GM12878 (cell line): ENCODE measurements around the gene KIAA0825. TPM values are rescaled to one million over a fixed set of nuclear protein-coding genes. Genes with fewer than 3 reads are reported as not detected.

Experiments
- E2F4 ChIP-seq: IDR thresholded peaks from 2 replicates; pipeline ENCODE4 v1.6.1; 2012; ENCODE audit warnings: low read depth, low read length, improper control_type of control experiment
- E2F8 ChIP-seq: fragments of 450-650 bp; IDR thresholded peaks from 2 replicates; pipeline ENCODE4 v1.6.1; 2018; ENCODE audit warnings: mild to moderate bottlenecking, low read depth, moderate library complexity; ENCODE audit not compliant: partially characterized antibody
- EED ChIP-seq: sonication (generic); IDR thresholded peaks from 2 replicates; pipeline ENCODE4 v1.6.1; 2016; ENCODE audit warnings: antibody characterized with exemption, low read depth
- FOS ChIP-seq: IDR thresholded peaks from 3 replicates; pipeline ENCODE4 v1.6.1; 2011; ENCODE audit warnings: borderline replicate concordance; ENCODE audit not compliant: insufficient read length; ENCODE audit errors: extremely low read depth
- IRF5 ChIP-seq: fragments of 450-650 bp; IDR thresholded peaks from 2 replicates; pipeline ENCODE4 v1.6.1; 2017; ENCODE audit warnings: borderline replicate concordance
- KDM1A ChIP-seq: fragments of 200-600 bp; sonication (generic); IDR thresholded peaks from 2 replicates; pipeline ENCODE4 v1.6.1; 2016; ENCODE audit warnings: borderline replicate concordance
- MLLT1 ChIP-seq: fragments of 450-650 bp; IDR thresholded peaks from 2 replicates; pipeline ENCODE4 v1.6.1; 2016; ENCODE audit warnings: mild to moderate bottlenecking
- SPI1 ChIP-seq: IDR thresholded peaks from 2 replicates; pipeline ENCODE4 v1.6.1; 2011; ENCODE audit warnings: low read depth, mild to moderate bottlenecking, low read length, moderate library complexity, borderline replicate concordance; ENCODE audit not compliant: insufficient read depth
- TAF1 ChIP-seq: IDR thresholded peaks from 2 replicates; pipeline ENCODE4 v1.6.1; 2011; ENCODE audit warnings: mild to moderate bottlenecking, low read depth, low read length, borderline replicate concordance
- ZNF24 ChIP-seq: fragments of 450-650 bp; IDR thresholded peaks from 2 replicates; pipeline ENCODE4 v1.6.1; 2017; ENCODE audit warnings: antibody characterized with exemption, mild to moderate bottlenecking
- polyA plus RNA-seq, 11 experiments: library from polyadenylated mRNA; depleted of rRNA in 4 of 11; unstranded in 6 of 11; stranded (reverse) in 5 of 11; fragments of >200 nt; fragmentation: Nextera tagmentation in 4 of 11; fragmentation: Illumina TruSeq in 1 of 11; extraction: Ambion mirVana in 4 of 11; extraction: Trizol in 1 of 11; gene quantifications; 1 replicate in 1 of 11; 2 replicates in 10 of 11; pipeline versions ENCODE4 v1.2.1 to v1.2.3, GENCODE V29; 2011 to 2016; ENCODE audit warnings: inconsistent platforms in 2 of 11, missing spikeins in 2 of 11, low read depth in 1 of 11
- total RNA-seq, 4 experiments: library from RNA; depleted of rRNA in 3 of 4; stranded (reverse); fragments of >200 nt in 3 of 4; fragmentation: Illumina TruSeq in 1 of 4; extraction: Trizol in 1 of 4; gene quantifications; 2 replicates each; pipeline versions ENCODE4 v1.2.1 to v1.2.3, GENCODE V29; 2013 to 2021

The KIAA0825 gene
- total and polyA plus RNA-seq, 10 of the 15 experiments (the other 5 are each of a cell fraction or from before 2014, with no cell fraction given): 0.55 to 1.9 (median 1.5) TPM

- TF ChIP-seq E2F8 (no peak), FOS (no peak), KDM1A (no peak), ZNF24 (peak; percentile 90), IRF5 (no peak), E2F4 (no peak), SPI1 (peak; percentile 51; the same call in 1 of the 2 replicates), EED (no peak), TAF1 (no peak), MLLT1 (no peak)
These were observed 425.6 kb downstream of the KIAA0825 start (continued) for GRCh38 chr5:94192658-94193391.
